HG02870 (cell line): Measurements from ENCODE around the gene IKZF3.
A peak's percentile ranks its signal among the peaks of the same experiment; 100 is the strongest.
"Not testable (repeated sequence)": the region's sequence is repeated elsewhere in the genome, so short reads cannot be mapped to it uniquely, and the experiment has no call there.

ENCODE experiments used
- ATAC-seq: cut with Tn5 transposase; IDR thresholded peaks from one replicate; pipeline ENCODE4 v1.9.1; 2021; ENCODE audit warnings: mild to moderate bottlenecking, moderate library complexity; ENCODE audit not compliant: unreplicated experiment

The IKZF3 gene

DNA sequence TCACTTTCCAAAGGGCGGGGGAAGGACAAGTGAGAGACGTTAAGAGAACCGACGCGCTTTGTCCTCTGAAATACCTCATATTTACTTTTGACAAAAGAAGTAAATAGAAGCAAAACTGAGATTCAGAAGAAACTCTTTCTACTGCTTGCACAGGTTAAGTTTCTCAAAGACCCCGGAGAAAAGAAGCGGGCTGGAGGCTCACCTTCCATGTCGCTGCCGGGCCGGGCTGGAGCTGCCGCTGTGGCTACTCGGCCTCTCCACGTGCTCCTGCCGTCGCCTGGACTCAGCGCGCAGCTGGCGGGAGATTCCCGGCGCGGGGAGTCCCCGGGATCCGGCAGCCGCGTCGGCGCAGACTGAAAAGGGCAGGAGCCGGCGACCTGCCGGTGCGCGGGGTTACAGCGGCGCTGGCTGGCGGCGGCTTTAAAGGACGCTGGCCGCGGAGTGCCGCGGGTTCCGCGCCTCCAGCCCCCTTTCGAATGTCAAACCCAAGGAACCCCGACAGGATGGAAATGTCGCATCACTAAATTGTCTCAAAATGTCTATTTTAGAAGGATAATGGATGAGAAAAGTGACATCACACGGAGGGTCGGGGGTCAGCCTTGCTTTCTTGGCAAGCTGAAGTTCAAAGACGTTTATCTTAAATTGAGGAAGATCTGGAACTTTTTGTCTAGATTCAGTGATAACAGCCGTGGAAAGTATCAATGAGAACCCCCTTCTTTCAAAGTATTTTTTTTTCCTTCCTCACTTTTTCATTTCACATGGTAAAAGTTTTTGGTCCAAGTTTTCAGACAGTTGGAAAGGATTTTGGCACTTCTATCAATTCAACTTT, at the start of gene IKZF3:
TSS of gene IKZF3 (minus strand) at position 395 of the 829 bp plus-strand sequence. CDS start at position 209, 186 bp downstream.
- no peak for ATAC-seq

DNA sequence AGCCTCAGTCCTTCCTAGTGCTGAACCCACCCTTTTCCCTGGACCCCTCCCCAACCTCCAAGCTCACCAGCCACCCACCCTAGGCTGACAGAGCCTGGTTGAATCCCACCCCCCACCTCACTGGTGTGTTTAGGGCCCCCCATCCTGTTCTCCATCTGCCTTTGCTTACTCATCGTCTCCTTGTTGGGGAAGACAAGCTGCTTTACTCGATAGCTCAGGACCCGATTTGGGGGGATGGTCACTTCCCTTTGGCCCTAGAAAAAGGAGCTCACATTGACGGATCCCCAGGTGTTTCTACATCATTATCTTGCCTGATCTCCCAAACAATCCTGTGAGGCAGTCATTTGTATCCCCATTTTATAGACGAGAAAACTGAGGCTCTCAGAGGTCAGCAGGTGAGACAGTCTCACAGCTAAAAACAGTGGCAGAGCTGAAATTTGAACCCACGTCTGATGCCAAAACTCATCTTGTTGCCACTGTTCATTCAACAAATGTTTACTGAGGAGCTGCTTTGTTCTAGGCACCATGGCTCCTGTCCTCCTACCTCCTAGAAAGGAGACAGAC, 44.8 kb upstream of the IKZF3 start:
- no peak for ATAC-seq

DNA sequence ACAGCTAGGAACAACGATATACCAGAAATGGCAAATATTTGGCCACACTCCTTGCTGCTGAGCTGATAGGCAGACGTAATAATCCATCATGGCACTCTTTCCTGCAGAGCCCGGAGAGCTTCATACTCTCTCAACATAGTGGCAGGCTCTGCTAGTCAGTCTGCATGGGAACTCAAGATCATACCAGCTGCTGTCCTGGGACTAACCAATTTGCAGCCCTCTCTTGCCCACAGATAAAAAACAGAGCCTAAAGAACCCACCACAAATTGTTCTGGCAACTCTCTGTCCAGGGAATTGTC, 40.8 kb upstream of the IKZF3 start:
- ATAC-seq = no peak

DNA sequence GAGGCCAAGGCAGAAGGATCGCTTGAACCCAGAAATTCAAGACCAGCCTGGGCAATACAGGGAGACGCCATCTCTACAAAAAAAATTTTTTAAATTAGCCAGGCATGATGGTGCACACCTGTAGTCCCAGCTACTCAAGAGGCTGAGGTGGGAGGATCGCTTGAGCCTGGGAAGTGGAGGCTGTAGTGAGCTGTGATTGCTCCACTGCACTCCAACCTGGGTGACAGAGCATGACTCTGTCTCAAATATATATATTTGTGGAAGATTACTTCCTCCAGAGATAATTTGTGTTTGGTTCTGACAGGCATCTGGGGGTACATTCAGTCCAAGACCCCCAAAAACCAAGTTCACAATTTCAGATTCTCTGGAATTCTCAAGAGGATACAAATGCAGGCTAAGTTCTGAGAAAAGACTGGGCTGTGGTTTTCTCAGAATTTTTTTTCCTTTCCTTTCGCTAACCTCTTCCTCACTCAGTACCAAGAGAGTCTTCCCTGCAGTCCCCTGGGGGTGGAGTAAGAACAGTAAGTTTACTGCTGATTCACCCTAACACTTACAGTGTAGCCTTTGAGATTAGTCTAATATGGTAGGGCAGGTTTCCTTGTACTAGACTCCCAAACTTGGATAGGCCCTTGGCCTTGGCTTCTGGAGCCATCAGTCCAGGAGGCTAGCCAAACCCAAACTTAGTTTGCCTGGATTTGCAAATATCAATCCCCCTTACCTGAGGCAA, 39.2 kb upstream of the IKZF3 start:
- no peak for ATAC-seq

DNA sequence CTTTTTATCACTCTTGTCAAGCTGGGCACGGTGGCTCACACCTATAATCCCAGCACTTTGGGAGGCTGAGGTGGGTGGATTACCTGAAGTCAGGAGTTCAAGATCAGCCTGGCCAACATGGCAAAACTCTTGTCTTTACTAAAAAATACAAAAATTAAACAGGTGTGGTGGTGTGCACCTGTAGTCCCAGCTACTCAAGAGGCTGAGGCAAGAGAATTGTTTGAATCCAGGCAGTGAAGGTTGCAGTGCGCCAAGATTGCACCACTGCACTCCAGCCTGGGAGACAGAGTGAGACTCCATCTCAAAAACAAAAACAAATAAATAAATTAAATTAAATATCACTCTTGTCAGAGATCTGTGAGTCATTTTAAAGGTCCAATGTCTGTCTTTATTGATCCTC, 37.9 kb upstream of the IKZF3 start:
- not testable (repeated sequence) for ATAC-seq

DNA sequence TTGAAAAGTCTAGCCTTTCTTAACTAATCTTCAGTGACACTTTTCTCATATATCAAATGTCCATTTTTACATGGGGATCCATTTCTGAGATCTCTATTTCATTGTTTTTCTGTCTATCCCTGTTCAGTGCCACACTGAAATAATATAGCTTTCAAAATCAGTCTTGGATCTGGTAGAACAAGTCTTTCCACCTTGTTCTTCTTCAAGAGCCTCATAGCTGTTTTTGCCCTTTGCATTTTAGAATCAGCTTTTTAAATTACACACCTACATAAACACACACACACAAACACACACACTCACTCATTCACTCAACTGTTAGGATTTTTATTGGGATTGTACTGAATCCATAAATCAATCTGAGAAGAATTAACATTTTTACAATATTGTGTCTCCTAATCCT, 35.1 kb upstream of the IKZF3 start:
- no peak for ATAC-seq

DNA sequence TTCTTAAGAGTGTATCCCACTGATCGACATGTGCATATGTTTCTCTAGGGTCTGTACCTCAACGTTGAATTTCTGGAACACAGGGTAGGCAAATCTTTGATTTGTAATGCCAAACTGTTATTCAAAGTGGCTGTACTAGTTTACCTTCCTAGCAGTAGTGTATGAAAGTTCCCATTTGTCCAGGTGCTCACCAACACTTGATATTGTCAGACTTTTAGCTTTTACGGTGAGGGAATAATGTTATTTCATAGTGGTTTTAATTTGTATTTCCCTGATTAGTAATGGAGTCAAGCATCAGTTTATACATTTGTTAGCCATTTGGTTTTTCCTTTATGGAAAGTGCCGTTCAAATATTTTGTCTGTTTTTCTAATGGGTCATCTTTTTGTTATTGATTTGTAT, 34.0 kb upstream of the IKZF3 start:
- no peak for ATAC-seq

DNA sequence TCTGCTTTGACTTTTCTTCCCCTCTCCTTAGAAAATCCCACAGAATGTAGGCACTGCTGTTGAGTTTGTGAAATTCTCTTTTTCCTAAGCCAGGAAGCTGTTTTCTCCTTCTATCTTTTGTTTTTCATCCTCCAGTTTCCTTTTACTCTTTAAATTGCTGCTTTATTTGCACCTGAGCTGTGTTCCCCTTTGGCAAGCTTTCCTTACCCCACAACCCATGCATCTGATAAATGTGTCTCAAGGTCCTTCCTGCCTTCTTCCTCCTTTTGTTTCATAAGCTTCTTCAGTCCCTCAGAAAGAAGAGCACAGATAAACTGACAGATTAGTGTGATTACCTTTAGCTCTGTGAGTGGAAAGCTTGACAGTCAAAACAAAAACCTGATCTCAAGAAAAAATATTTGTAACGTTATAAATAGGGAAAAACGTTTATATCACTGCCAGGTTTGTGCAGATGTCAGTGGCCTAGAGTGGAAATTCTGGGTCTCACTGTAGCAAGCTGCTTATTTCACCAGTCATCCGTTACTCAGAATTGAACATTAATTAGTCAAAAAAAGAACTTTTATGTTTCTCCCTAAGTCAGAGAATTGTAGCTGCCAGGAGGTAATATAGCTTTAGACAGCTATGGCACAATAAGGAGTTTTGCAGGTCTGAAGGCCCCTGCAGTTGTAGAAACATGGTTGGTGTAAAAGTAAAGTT, 30.7 kb upstream of the IKZF3 start:
- no peak for ATAC-seq

DNA sequence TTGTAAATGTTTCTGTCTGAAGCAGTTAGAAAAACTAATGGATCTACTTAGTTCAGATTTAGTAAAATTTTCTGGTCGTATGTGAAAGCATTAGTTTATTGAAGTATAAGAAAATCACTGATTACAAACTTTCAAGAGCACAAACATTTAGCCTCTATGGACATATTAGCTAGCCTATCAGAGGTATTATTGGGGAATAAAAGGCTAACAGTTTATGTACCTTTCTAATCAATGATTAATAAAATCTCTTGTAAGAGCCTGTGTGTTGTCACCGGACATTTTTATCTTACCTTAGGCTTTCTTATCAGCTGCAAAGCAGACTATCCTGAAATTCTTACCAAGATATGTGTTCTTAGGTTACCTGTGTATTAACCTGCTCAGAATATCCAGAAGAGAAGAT, 25.1 kb upstream of the IKZF3 start:
- no peak for ATAC-seq

DNA sequence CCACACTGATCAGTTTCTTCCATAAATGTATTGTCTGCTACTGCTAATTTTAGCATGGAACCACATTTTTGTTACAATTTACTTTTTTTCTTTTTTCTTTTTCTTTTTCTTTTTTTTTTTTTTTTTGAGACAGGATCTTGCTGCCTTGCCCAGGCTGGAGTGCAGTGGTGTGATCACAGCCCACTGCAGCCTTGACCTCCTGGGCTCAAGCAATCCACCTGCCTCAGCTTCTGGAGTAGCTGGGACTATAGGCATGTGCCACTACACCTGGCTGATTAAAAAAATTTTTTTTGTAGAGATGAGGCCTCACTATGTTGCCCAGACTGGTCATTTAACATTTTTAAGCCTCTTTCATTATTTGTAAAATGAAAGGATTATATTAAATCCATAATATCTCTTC, 23.0 kb upstream of the IKZF3 start:
- no peak for ATAC-seq

DNA sequence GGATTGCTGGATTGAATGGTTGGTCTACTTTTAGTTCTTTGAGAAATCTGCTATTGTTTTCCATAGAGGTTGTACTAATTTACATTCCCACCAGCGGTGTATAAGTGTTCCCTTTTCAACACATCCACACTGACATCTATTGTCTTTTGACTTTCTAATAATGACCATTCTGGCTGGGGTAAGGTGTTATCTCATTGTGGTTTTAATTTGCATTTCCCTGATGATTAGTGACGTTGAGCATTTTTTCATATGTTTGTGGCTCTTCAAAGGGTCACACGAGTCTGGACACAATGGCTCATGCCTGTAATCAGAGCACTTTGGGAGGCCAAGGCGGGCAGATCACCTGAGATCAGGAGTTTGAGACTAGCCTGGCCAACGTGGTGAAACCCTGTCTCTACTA, 22.0 kb upstream of the IKZF3 start:
- ATAC-seq = not testable (repeated sequence)

DNA sequence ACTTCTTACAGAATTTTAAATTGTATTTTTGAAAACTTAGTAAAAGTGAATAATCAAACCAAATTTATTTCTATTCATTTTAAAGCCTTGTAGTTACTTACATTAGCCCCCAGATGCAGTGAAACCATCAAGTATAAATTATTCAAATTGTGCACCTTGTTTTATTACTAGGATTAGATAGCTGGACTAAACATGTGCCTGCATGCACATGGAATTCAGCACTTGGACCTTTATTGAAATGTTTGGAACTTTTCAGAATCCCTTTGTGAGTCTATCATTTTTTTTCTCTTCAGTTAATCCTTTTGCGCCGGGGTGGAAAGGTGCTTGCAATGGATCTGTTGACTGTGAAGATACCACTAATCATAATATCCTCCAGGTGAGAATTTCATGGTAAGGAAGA, 8.6 kb upstream of the IKZF3 start:
- no peak for ATAC-seq

DNA sequence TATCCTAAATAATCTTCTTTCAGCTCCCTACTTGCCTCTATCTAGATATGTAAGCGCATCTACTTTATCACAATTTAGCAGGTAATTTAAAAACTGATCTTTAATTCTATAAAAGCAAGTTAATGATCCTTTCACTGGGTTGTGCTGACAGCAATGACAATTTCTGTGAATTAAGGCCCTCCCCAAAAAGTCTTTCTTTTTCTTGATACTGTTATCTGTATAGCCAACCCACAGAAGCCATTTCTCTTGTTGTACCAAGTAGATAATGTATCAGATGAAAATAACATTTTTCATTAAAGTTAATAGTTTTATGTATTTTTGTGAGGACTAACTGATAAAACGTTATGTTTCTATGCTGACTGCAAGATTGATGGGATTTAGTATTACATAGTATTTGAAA, 7.7 kb upstream of the IKZF3 start:
- no peak for ATAC-seq

DNA sequence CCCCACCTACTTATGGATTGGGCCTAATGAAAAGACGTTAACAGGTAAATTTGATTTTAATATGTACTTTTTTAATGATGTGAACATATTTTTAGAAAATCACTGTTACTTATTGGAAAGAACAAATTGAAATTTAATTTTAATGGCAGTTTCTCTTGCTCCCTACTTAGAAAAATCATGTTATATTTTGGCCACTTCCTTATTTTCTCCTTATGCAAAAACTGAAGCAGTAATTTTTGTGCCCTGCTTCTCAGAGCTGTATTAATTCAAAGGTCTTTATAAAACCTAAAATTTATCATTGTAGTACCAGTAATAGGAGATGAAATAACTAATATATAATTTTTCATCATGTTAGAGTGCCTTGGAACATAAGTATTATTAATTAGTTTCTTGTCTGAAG, 6.7 kb upstream of the IKZF3 start:
- no peak for ATAC-seq

DNA sequence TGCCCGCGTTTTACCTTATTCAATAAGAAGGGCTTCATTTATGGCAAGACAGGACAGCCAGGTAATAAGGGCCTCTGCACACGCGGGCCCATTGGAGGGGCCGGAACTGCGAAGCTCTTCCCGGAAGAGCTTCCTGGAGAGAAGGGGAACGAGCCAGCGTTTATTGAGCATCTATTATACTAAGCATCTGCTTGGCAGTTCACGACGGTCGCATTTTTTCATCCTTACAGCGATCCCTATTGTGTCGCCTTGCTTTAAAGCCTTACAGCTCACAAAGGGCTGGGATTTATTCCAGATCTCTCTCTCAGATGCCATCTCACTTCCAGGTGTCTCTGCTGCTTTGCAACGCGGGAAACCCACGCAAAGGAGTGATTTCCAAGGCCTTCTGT, 4.4 kb upstream of the IKZF3 start:
- no peak for ATAC-seq

DNA sequence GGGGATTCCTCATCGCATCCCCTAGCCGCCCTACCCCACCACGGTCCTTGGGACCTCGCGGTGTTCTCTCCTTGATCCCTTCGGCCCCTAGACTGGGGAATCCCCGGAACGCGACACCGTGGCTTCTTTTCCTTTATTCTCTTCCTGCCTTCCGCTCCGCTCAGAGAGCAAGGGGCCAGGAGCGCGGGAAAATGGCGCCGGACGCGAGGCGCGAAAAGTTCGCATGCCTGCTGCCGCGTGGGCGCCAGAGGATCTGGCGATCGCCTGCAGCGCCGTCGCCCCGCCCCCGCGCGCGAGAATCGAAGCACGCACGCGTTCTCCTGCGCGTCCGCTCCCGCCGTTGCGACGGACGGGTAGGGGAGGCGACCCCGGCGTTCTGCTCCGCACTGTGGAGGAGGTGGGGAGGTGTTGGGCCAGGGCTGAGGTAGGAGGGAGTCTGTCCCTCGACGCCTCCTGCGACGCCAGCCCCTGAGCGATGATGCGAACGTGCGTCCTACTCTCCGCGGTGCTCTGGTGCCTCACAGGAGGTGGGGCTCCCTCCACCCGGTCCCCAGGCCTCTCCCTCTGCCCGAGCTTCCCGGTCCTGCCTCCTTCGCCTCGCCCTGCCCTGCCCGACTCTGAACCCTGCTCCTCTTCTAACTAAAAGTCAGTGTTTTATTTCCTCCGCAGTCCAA, 3.9 kb upstream of the IKZF3 start, which contains the start of gene ZPBP2:
TSS of gene ZPBP2 (plus strand) at position 323 of the 674 bp plus-strand sequence. CDS start at position 476, 153 bp downstream.
- no peak for ATAC-seq

DNA sequence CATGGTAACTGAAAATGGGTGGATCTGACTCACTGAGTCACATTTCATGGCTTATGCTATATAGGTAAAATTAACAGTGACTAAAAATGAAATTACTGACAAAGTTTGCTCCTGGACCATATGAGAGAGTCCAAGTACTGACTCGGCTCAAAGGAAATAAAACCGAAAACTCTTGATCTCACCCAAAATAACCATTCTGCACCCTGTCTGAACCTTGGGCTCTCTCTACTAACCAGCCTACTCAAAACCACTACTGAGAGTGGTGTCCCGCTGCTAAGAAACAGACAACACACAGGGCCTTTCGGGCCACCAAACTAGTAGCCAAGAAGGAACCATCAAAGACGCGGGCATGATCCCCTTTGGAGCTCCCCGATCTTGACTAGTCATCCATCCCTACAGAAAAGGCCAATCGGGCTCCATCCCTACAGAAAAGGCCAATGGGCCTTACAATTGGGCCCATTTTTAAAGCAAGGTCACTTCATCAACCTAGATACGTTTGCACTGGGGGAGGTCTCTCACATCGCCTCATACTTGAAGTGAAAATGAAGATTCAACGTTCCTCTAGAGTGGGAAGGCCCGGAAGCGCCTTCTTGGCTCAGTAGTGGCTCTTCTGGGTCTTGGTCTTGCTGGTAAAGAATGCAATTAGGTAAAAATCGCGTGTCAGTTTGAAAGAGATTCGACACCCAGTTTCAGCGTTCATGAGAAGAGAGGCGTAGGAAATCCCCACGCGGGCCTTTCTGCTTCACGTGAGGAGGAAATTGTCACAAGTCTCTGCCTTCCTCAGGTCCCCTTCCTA, 3.2 kb upstream of the IKZF3 start:
- ATAC-seq = peak; percentile 52

DNA sequence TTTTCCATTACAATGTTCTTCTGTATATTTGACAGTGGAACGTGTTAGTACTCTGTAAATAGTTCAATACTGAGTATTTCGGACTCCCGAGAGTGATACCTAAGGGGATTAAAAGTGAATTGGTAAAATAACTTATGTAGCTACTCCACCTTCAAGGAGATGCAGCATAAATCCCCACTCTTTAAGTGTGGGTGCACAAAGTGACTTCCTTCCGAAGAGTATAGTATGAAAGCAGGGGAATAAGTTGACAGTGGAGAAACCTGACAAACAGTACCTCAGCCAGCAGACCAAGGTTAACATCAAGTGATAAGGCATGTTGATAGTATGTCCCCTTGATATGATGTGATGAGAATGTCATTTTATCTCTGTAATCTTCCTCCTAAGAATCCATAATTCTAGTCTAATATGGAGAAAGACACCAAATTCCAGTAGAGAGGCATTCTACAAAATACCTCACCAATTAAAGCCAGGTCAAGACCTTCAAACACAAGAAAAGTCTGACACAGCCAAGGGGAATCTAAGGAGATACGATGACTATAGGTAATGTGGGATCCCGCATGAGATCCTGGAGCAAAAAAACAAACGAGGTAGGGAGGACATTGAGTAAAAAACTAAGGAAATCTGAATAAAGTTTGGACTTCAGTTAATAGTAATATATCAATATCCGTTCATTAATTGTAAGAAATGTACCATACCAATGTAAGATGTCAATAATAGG, 2.1 kb upstream of the IKZF3 start:
- ATAC-seq = no peak

DNA sequence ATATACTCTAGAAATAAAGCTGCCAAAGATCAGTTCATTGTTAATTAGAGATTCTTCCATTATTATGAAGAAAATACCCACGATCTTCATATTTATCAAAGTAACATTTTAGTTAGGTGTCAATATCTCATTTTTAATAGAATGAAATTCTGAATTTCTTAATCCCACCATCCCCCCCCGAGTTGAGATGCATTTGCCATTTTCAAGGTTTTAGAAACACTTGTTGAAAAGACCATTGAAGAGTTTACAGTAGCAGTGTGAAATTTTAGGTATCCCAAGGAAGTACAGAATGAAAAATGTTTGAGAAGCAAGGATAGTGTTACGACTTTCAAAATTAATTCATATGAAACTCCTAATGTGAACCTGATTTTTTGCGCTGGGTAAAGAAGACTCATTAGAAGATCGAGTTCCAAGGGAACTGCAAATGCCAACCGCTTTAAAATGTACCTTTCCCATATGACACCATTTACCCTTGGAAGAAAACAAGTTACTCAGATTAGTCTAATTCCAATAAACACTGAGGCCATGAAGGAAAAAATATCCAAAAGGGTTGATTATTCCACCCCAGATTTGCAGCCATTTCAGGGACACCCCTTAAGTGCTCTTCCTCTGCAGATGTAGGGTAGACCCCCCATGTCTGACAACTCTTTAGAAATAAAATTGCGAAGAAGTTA, 731 bp downstream of the IKZF3 start:
- no peak for ATAC-seq
